Liver (tissue), 3 donors: ENCODE data around the gene BCL7B.

ENCODE experiments used
- ATF3 ChIP-seq: IDR thresholded peaks from 2 replicates; pipeline ENCODE4 v1.6.1; 2016; ENCODE audit warnings: antibody characterized with exemption
- CTCF ChIP-seq: fragments of 150-350 bp; IDR thresholded peaks from 2 replicates; pipeline ENCODE4 v1.5.1; 2017; ENCODE audit warnings: improper control_type of control experiment, low read depth, low read length; ENCODE audit not compliant: missing input control
- FOXA1 ChIP-seq: IDR thresholded peaks from 2 replicates; pipeline ENCODE4 v1.6.1; 2016; ENCODE audit warnings: antibody characterized with exemption
- HNF4A ChIP-seq, 2 donors: conservative IDR thresholded peaks; 2 replicates each; pipeline ENCODE4 v1.6.1; 2016; ENCODE audit warnings: antibody characterized with exemption in 2 of 2, mild to moderate bottlenecking in 2 of 2
- JUND ChIP-seq, 2 donors: IDR thresholded peaks; 2 replicates each; pipeline ENCODE4 v1.6.1; 2016; ENCODE audit warnings: antibody characterized with exemption in 2 of 2
- MAX ChIP-seq: IDR thresholded peaks from 2 replicates; pipeline ENCODE4 v1.6.1; 2016; ENCODE audit warnings: antibody characterized with exemption
- RAD21 ChIP-seq, 2 donors: IDR thresholded peaks; 2 replicates each; pipeline ENCODE4 v1.6.1; 2016; ENCODE audit warnings: antibody characterized with exemption in 2 of 2, mild to moderate bottlenecking in 2 of 2
- REST ChIP-seq: IDR thresholded peaks from 2 replicates; pipeline ENCODE4 v1.6.1; 2016; ENCODE audit warnings: antibody characterized with exemption, mild to moderate bottlenecking
- RXRA ChIP-seq, 2 donors: IDR thresholded peaks; 2 replicates each; pipeline ENCODE4 v1.6.1; 2017 to 2018; ENCODE audit warnings: antibody characterized with exemption in 2 of 2, mild to moderate bottlenecking in 1 of 2
- SP1 ChIP-seq: IDR thresholded peaks from 2 replicates; pipeline ENCODE4 v1.6.1; 2018; ENCODE audit warnings: antibody characterized with exemption, mild to moderate bottlenecking
- TAF1 ChIP-seq: conservative IDR thresholded peaks from 2 replicates; pipeline ENCODE4 v1.6.1; 2016; ENCODE audit warnings: antibody characterized with exemption, mild to moderate bottlenecking
- YY1 ChIP-seq: IDR thresholded peaks from 2 replicates; pipeline ENCODE4 v1.6.1; 2016; ENCODE audit warnings: antibody characterized with exemption, mild to moderate bottlenecking
- donor health status: healthy.
- donor health status: healthy.

GRCh38 chr7:73595358-73595757 is 37.9 kb upstream of the BCL7B start:
- no peak for TF ChIP-seq MAX
- TF ChIP-seq CTCF: no peak
- TF ChIP-seq REST: no peak
- no peak for TF ChIP-seq HNF4A (conservative IDR thresholded peaks at IDR 0.05)
- no peak for TF ChIP-seq SP1
- TF ChIP-seq JUND (IDR thresholded peaks at IDR 0.05): no peak
- no peak for TF ChIP-seq ATF3
- TF ChIP-seq TAF1: no peak
- TF ChIP-seq FOXA1: no peak
- no peak for TF ChIP-seq RAD21 (IDR thresholded peaks at IDR 0.05)
- no peak for TF ChIP-seq YY1
- no peak for TF ChIP-seq RXRA (IDR thresholded peaks at IDR 0.05)
